Cardiac muscle cell (in vitro differentiated cells and primary cell): ENCODE data around the gene MGLL. TPM values are rescaled to one million over a fixed set of nuclear protein-coding genes. Genes with fewer than 3 reads are reported as not detected.

Source experiments
- DNase-seq, 2 donors: peaks; one replicate each; pipeline versions ENCODE4 v3.0.0 to v3.0.0-alpha.2; 2010 to 2017; ENCODE audit warnings: low read depth in 1 of 2, low spot score in 1 of 2
- H3K27ac ChIP-seq: fragments of 200-600 bp; sonication (generic); 2 replicates; pipeline ENCODE4 v1.5.1; 2016
- H3K27me3 ChIP-seq: fragments of 200-600 bp; sonication (generic); 2 replicates; pipeline ENCODE4 v1.6.0; 2016; ENCODE audit warnings: control low read depth
- H3K36me3 ChIP-seq: fragments of 200-600 bp; sonication (generic); 2 replicates; pipeline ENCODE4 v1.5.1; 2016; ENCODE audit warnings: control low read depth
- H3K4me1 ChIP-seq: fragments of 200-600 bp; sonication (generic); 2 replicates; pipeline ENCODE4 v1.8.1; 2017; ENCODE audit warnings: low read depth, mild to moderate bottlenecking, mixed run types
- H3K4me3 ChIP-seq: fragments of 200-600 bp; sonication (generic); 2 replicates; pipeline ENCODE4 v1.5.1; 2016; ENCODE audit warnings: mild to moderate bottlenecking
- H3K9me3 ChIP-seq: fragments of 200-600 bp; sonication (generic); 2 replicates; pipeline ENCODE4 v1.5.1; 2017; ENCODE audit warnings: low read depth, mild to moderate bottlenecking, control low read depth
- polyA plus RNA-seq: library from polyadenylated mRNA; unstranded; fragments of >200 nt; fragmentation: Nextera tagmentation; extraction: Ambion mirVana; gene quantifications from 2 replicates; pipeline ENCODE4 v1.2.1, GENCODE V29; 2016
- total RNA-seq: library from RNA; depleted of rRNA; stranded (reverse); fragments of >200 nt; gene quantifications from 2 replicates; pipeline ENCODE4 v1.2.3, GENCODE V29; 2016
- TF ChIP-seq, protein P1 (sequence below): IDR thresholded peaks from 2 replicates; pipeline ENCODE4 v1.5.1; 2012; ENCODE audit warnings: low read depth, mild to moderate bottlenecking, low read length

The MGLL gene
- total and polyA plus RNA-seq, 2 experiments from 2014 or later = 1.0 TPM

DNA sequence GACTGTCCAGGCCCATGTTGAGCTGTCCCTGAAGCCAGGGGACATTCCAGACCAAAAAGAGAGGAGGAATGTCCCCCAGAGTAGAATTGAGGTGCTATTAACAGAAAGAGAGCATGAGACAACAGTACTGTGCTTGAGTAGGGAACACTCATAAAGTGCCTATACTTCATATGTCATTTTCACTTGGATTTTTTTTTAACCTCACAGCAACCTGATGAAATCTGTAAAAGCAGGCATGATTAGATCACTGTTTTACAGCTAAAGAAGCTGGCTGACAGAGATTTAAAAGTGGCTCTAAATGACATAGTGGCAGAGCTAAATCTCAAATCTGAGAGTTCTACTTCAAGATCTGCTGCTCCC lies 174.5 kb downstream of the MGLL start:
- H3K4me3 ChIP-seq = no peak overlapping the region
- no peaks in the 10 kb centered on the region for H3K9me3 ChIP-seq
- H3K27me3 ChIP-seq = no peaks in the 10 kb centered on the region
- no peak for DNase-seq
- H3K27ac ChIP-seq = peak overlapping the region; percentile 15
- H3K4me1 ChIP-seq = peaks cover 9% of the 10 kb centered on the region
- H3K36me3 ChIP-seq = no peaks in the 10 kb centered on the region
- TF ChIP-seq, protein P1, sequence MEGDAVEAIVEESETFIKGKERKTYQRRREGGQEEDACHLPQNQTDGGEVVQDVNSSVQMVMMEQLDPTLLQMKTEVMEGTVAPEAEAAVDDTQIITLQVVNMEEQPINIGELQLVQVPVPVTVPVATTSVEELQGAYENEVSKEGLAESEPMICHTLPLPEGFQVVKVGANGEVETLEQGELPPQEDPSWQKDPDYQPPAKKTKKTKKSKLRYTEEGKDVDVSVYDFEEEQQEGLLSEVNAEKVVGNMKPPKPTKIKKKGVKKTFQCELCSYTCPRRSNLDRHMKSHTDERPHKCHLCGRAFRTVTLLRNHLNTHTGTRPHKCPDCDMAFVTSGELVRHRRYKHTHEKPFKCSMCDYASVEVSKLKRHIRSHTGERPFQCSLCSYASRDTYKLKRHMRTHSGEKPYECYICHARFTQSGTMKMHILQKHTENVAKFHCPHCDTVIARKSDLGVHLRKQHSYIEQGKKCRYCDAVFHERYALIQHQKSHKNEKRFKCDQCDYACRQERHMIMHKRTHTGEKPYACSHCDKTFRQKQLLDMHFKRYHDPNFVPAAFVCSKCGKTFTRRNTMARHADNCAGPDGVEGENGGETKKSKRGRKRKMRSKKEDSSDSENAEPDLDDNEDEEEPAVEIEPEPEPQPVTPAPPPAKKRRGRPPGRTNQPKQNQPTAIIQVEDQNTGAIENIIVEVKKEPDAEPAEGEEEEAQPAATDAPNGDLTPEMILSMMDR = no peak

DNA sequence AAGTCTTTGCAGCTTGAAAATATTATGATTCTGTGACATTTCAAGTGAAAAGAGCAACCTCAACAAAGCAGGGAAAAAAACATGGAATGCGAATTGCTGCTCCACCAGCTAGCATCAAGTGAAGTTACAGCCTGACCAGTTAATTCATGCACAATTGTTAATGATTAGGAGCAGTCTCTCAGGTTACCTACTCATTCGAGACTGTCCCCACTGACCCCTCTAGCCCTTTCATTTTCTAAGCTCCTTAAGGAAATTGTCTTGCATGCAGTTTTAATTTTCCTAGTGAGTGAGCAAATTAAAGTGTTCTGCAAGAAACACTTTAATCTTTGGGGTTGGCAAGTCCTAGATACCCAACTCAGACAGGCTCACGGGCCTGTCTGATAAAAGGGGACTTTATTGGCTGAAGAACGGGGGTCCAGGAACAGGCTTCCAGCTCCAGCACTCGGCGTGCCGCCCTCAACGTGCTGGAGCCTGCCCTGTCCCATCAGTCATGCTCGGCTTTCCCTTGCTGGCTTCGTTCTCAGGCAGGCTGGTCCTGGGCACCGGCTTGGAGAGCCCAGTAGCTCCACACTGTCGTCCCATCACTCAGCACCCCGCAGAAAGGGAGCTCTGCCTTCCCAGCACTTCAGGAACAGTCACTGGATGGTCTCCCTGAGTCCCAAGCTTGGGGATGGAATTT lies 175.0 kb downstream of the MGLL start:
- peaks cover 9% of the 10 kb centered on the region for H3K4me1 ChIP-seq
- peak in 1 of 2 donors; percentile 26 for DNase-seq
- H3K36me3 ChIP-seq = no peaks in the 10 kb centered on the region
- H3K4me3 ChIP-seq = no peak overlapping the region
- no peaks in the 10 kb centered on the region for H3K27me3 ChIP-seq
- TF ChIP-seq, protein P1 = no peak
- H3K27ac ChIP-seq = peak overlapping the region; percentile 15
- no peaks in the 10 kb centered on the region for H3K9me3 ChIP-seq

GRCh38 chr3:127646501-127647046 lies 175.7 kb downstream of the MGLL start:
- TF ChIP-seq, protein P1 = no peak
- no peak overlapping the region for H3K27ac ChIP-seq
- H3K4me3 ChIP-seq = no peak overlapping the region
- no peaks in the 10 kb centered on the region for H3K9me3 ChIP-seq
- no peak for DNase-seq
- H3K4me1 ChIP-seq = peaks cover 9% of the 10 kb centered on the region
- H3K36me3 ChIP-seq = no peaks in the 10 kb centered on the region
- no peaks in the 10 kb centered on the region for H3K27me3 ChIP-seq

DNA sequence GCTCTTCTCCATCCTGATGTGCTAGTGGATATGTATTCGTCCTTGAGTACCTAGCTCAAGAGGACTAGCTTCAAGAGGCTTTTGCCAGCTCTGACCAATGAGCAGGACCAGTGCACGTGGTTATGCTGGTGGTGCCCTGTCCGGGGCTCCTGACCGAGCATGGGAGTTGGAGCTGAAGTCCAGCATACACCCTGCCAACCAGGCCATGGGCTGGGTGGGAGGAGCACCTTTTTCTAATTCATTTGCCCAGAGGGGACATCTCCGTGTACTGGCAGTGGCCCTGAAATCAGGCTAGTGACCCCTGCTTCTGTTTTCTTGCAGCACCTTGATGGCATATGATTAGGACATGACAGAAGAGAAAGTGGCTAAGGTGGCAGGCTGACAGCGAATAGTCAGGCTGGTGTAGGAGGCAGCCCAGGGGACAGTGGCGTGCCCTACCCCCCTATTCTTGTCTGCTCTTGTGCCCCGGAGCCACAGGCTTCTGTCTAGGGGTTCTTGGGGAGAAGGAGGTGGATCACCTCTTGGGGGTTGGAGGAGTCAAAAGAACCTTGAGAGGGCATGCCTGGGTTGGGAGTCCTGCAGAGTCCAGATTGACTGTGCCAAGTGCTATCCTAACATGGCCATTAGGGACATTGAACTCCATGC lies 176.8 kb downstream of the MGLL start:
- TF ChIP-seq, protein P1 = no peak
- Histone ChIP-seq H3K36me3 (no peaks in the 10 kb centered on the region), H3K9me3 (no peaks in the 10 kb centered on the region), H3K4me3 (no peak overlapping the region), H3K27me3 (no peaks in the 10 kb centered on the region), H3K4me1 (peaks cover 9% of the 10 kb centered on the region), H3K27ac (no peak overlapping the region)
- DNase-seq = no peak

DNA sequence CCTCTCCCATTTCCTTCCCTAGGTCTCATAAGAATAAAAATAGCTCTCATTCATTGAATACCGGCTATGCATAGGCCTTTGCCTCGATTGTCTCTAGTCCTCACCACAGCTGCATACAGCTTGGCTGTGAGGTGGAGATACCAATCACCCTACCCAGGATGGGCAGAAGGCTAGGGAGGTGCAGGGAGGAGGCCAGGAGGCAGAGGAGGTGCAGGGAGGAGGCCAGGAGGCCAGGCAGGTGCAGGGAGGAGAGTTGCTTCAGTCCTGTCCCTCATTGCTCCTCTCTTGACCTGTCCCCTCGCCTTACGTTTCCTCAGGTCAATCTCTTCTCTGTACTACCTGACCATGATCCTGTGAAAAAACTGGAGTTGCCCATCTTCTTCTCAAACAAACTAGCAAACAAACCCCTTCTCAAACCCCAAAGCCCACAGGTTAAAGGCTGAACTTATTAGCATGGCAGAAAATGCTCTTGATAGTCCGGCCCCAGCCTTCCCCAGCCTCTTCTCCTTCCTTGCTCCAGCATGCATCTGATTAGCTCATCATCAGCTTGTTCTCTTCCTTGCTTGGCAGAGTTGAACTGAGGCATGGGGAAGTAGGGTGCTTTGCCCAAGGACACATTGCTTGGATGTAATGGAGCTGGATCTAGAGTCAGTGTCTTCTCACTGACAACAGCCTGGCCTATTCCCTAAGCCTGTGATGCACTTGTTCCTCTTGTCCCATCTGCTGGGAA lies 177.5 kb downstream of the MGLL start:
- Histone ChIP-seq H3K27me3 (no peaks in the 10 kb centered on the region), H3K36me3 (no peaks in the 10 kb centered on the region), H3K4me3 (no peak overlapping the region), H3K4me1 (peaks cover 9% of the 10 kb centered on the region), H3K9me3 (no peaks in the 10 kb centered on the region), H3K27ac (no peak overlapping the region)
- no peak for DNase-seq
- TF ChIP-seq, protein P1 = no peak
